H9 (cell line): ENCODE data around the gene EHBP1. TPM values are rescaled to one million over a fixed set of nuclear protein-coding genes. Genes with fewer than 3 reads are reported as not detected.

Experiments used
- DNase-seq: peaks from one replicate; pipeline ENCODE4 v3.0.0-alpha.2; 2017
- H2AFZ ChIP-seq: one replicate; pipeline ENCODE4 v1.6.1; 2013; ENCODE audit warnings: mild to moderate bottlenecking, low read length, control low read depth, moderate library complexity
- H2AK5ac ChIP-seq: 2 replicates; pipeline ENCODE4 v1.6.1; 2013; ENCODE audit warnings: low read length, control low read depth, mixed read lengths; ENCODE audit not compliant: insufficient read length
- H2BK120ac ChIP-seq: one replicate; pipeline ENCODE4 v1.6.1; 2013; ENCODE audit warnings: low read depth, mild to moderate bottlenecking, low read length, control low read depth, inconsistent platforms; ENCODE audit not compliant: poor library complexity, severe bottlenecking
- H2BK12ac ChIP-seq: 2 replicates; pipeline ENCODE4 v1.6.1; 2013; ENCODE audit warnings: low read length, control low read depth, mixed read lengths, low read depth; ENCODE audit not compliant: insufficient read length
- H2BK15ac ChIP-seq: 2 replicates; pipeline ENCODE4 v1.6.1; 2013; ENCODE audit warnings: low read depth, low read length, control low read depth
- H2BK20ac ChIP-seq: one replicate; pipeline ENCODE4 v1.6.1; 2013; ENCODE audit warnings: low read depth, mild to moderate bottlenecking, low read length, control low read depth, inconsistent platforms; ENCODE audit not compliant: poor library complexity, severe bottlenecking
- H2BK5ac ChIP-seq: 2 replicates; pipeline ENCODE4 v1.6.1; 2013; ENCODE audit warnings: low read length, control low read depth, mixed read lengths; ENCODE audit not compliant: insufficient read length
- H3K14ac ChIP-seq: 2 replicates; pipeline ENCODE4 v1.6.1; 2013; ENCODE audit warnings: low read length, control low read depth; ENCODE audit not compliant: insufficient read depth
- H3K18ac ChIP-seq: 2 replicates; pipeline ENCODE4 v1.6.1; 2013; ENCODE audit warnings: low read depth, mild to moderate bottlenecking, mixed read lengths, low read length, control low read depth; ENCODE audit not compliant: insufficient read length
- H3K23ac ChIP-seq: 2 replicates; pipeline ENCODE4 v1.6.1; 2013; ENCODE audit warnings: low read length, control low read depth, mixed read lengths, low read depth; ENCODE audit not compliant: insufficient read length
- H3K23me2 ChIP-seq: 2 replicates; pipeline ENCODE4 v1.6.1; 2013; ENCODE audit warnings: low read depth, mild to moderate bottlenecking, mixed read lengths, low read length, control low read depth; ENCODE audit not compliant: insufficient read length, poor library complexity, severe bottlenecking
- H3K27ac ChIP-seq: 2 replicates; pipeline ENCODE4 v1.5.1; 2013; ENCODE audit warnings: low read length, control low read depth, mixed read lengths, low read depth; ENCODE audit not compliant: insufficient read length
- H3K27me3 ChIP-seq: 2 replicates; pipeline ENCODE4 v1.6.1; 2013; ENCODE audit warnings: low read length, control low read depth, inconsistent platforms; ENCODE audit not compliant: insufficient read depth
- H3K4ac ChIP-seq: 2 replicates; pipeline ENCODE4 v1.6.1; 2013; ENCODE audit warnings: low read depth, mild to moderate bottlenecking, control low read depth, inconsistent platforms, low read length, moderate library complexity
- H3K4me1 ChIP-seq: 2 replicates; pipeline ENCODE4 v1.6.1; 2013; ENCODE audit warnings: low read length, control low read depth, inconsistent platforms; ENCODE audit not compliant: insufficient read depth
- H3K4me2 ChIP-seq: 2 replicates; pipeline ENCODE4 v1.6.1; 2013; ENCODE audit warnings: low read length, control low read depth, mixed read lengths; ENCODE audit not compliant: insufficient read length, insufficient read depth
- H3K56ac ChIP-seq: 2 replicates; pipeline ENCODE4 v1.6.1; 2013; ENCODE audit warnings: low read depth, mild to moderate bottlenecking, mixed read lengths, low read length, control low read depth; ENCODE audit not compliant: insufficient read length
- H3K79me1 ChIP-seq: 2 replicates; pipeline ENCODE4 v1.6.1; 2013; ENCODE audit warnings: low read depth, mild to moderate bottlenecking, moderate library complexity, low read length, control low read depth, inconsistent platforms; ENCODE audit not compliant: insufficient read depth, poor library complexity, severe bottlenecking
- H3K79me2 ChIP-seq: 2 replicates; pipeline ENCODE4 v1.6.1; 2013; ENCODE audit warnings: low read length, control low read depth, inconsistent platforms; ENCODE audit not compliant: insufficient read depth
- H3K9ac ChIP-seq: 2 replicates; pipeline ENCODE4 v1.6.1; 2013; ENCODE audit warnings: low read length, control low read depth, mixed read lengths; ENCODE audit not compliant: insufficient read length; ENCODE audit errors: extremely low read depth
- H3K9me3 ChIP-seq: one replicate; pipeline ENCODE4 v1.6.1; 2013; ENCODE audit warnings: low read depth, low read length, inconsistent platforms; ENCODE audit not compliant: control insufficient read depth
- H3T11ph ChIP-seq: one replicate; pipeline ENCODE4 v1.6.1; 2013; ENCODE audit warnings: mild to moderate bottlenecking, low read length, control low read depth, inconsistent platforms
- H4K20me1 ChIP-seq: one replicate; pipeline ENCODE4 v1.6.1; 2013; ENCODE audit not compliant: control insufficient read depth, insufficient read length, insufficient read depth
- H4K5ac ChIP-seq: 2 replicates; pipeline ENCODE4 v1.6.1; 2013; ENCODE audit warnings: low read depth, mild to moderate bottlenecking, mixed read lengths, low read length, control low read depth; ENCODE audit not compliant: insufficient read length
- H4K8ac ChIP-seq: replicated peaks from 2 replicates; pipeline ENCODE4 v1.6.1; 2013; ENCODE audit warnings: low read length, control low read depth, mixed read lengths, low read depth; ENCODE audit not compliant: insufficient read length
- H4K91ac ChIP-seq: 2 replicates; pipeline ENCODE4 v1.6.1; 2013; ENCODE audit warnings: low read depth, mild to moderate bottlenecking, moderate library complexity, mixed read lengths, low read length, control low read depth; ENCODE audit not compliant: insufficient read length
- H3K27ac Mint-ChIP-seq, 3 experiments: 2 replicates in 2 of 3; 3 replicates in 1 of 3; pipeline ENCODE4 v1.8.0; 2020 to 2021; ENCODE audit warnings: mixed read lengths in 3 of 3, mild to moderate bottlenecking in 1 of 3, moderate library complexity in 1 of 3
- H3K27me3 Mint-ChIP-seq: 2 replicates; pipeline ENCODE4 v1.8.0; 2021; ENCODE audit warnings: low read depth, mild to moderate bottlenecking, moderate library complexity, mixed read lengths
- H3K36me3 Mint-ChIP-seq, 3 experiments: 2 replicates in 2 of 3; 3 replicates in 1 of 3; pipeline ENCODE4 v1.8.0; 2020 to 2021; ENCODE audit warnings: low read depth in 3 of 3, mixed read lengths in 3 of 3; ENCODE audit not compliant: insufficient read depth in 1 of 3
- H3K4me1 Mint-ChIP-seq, 2 experiments: 2 replicates each; pipeline ENCODE4 v1.8.0; 2020; ENCODE audit warnings: mixed read lengths in 2 of 2
- H3K4me3 Mint-ChIP-seq, 2 experiments: 2 replicates in 1 of 2; 3 replicates in 1 of 2; pipeline ENCODE4 v1.8.0; 2020 to 2021; ENCODE audit warnings: mild to moderate bottlenecking in 2 of 2, mixed read lengths in 2 of 2, moderate library complexity in 1 of 2
- H3K9me3 Mint-ChIP-seq, 2 experiments: 2 replicates in 1 of 2; 3 replicates in 1 of 2; pipeline ENCODE4 v1.8.0; 2020; ENCODE audit warnings: mild to moderate bottlenecking in 2 of 2, mixed read lengths in 2 of 2, moderate library complexity in 1 of 2
- WGBS: extraction: QIAGEN DNeasy Blood & Tissue Kit; methylation state at CpG from one replicate; pipeline ENCODE4 v1.1.7; 2013; ENCODE audit warnings: missing lambda C conversion rate, low lambda C conversion rate, mixed read lengths; ENCODE audit not compliant: insufficient read length; ENCODE audit errors: extremely low coverage; 5-methylcytosine and 5-hydroxymethylcytosine counted together
- total RNA-seq: library from RNA; stranded (reverse); gene quantifications from 2 replicates; pipeline ENCODE4 v1.2.1, GENCODE V29; 2021
- TF ChIP-seq, protein P1 (sequence below): fragments of 200-600 bp; sonication (generic); conservative IDR thresholded peaks from 3 replicates; pipeline ENCODE4 v1.8.0; 2021; ENCODE audit warnings: antibody characterized with exemption, mild to moderate bottlenecking

Gene EHBP1
- total RNA-seq, 1 experiment from 2014 or later: 35.6 TPM

DNA sequence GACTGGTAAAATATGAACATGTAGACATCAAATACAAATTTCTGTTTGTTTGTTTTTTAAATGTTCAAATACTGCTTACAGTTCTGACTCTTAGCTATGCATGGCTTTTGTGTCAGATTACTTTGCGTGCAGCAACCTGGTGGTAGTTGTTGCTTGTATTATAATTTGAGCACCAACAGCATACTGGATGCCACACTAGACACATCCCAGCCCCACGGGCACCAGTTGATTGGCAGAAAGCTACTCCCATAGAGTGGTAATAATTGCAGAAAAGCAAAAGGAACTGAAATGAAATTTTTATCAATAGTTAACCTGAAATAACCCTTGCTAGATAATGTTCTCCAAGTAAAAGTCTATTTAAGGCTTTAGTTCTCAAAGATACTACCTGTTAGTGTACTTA lies 91.6 kb downstream of the EHBP1 start:
- no peak overlapping the region for H2BK5ac ChIP-seq
- no peak overlapping the region for H2BK15ac ChIP-seq
- H4K8ac ChIP-seq: no peak overlapping the region
- no peak overlapping the region for H3T11ph ChIP-seq
- no peak for DNase-seq
- no peak overlapping the region for H2BK12ac ChIP-seq
- Mint-ChIP-seq H3K4me3 (no peak overlapping the region), H3K27ac (no peak overlapping the region), H3K36me3 (no peaks in the 10 kb centered on the region), H3K4me1 (no peaks in the 10 kb centered on the region), H3K9me3 (no peaks in the 10 kb centered on the region), H3K27me3 (no peaks in the 10 kb centered on the region)
- no peaks in the 10 kb centered on the region; the same call in 1 of the 2 replicates for H3K79me2 ChIP-seq
- no peak overlapping the region for H4K5ac ChIP-seq
- no CpG with 5 or more reads among the region's 2 CpGs for WGBS
- no peak overlapping the region for H3K4me2 ChIP-seq
- H2BK20ac ChIP-seq: no peak overlapping the region
- TF ChIP-seq, protein P1, sequence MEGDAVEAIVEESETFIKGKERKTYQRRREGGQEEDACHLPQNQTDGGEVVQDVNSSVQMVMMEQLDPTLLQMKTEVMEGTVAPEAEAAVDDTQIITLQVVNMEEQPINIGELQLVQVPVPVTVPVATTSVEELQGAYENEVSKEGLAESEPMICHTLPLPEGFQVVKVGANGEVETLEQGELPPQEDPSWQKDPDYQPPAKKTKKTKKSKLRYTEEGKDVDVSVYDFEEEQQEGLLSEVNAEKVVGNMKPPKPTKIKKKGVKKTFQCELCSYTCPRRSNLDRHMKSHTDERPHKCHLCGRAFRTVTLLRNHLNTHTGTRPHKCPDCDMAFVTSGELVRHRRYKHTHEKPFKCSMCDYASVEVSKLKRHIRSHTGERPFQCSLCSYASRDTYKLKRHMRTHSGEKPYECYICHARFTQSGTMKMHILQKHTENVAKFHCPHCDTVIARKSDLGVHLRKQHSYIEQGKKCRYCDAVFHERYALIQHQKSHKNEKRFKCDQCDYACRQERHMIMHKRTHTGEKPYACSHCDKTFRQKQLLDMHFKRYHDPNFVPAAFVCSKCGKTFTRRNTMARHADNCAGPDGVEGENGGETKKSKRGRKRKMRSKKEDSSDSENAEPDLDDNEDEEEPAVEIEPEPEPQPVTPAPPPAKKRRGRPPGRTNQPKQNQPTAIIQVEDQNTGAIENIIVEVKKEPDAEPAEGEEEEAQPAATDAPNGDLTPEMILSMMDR: no peak
- no peaks in the 10 kb centered on the region for H3K4me1 ChIP-seq
- H3K9ac ChIP-seq: no peak overlapping the region
- H3K23ac ChIP-seq: no peak overlapping the region
- H4K20me1 ChIP-seq: no peaks in the 10 kb centered on the region
- no peak overlapping the region for H2AFZ ChIP-seq
- H3K56ac ChIP-seq: no peak overlapping the region
- H3K27ac ChIP-seq: no peak overlapping the region
- H3K23me2 ChIP-seq: no peaks in the 10 kb centered on the region
- H3K27me3 ChIP-seq: no peaks in the 10 kb centered on the region
- no peak overlapping the region for H3K14ac ChIP-seq
- no peak overlapping the region for H4K91ac ChIP-seq
- no peaks in the 10 kb centered on the region for H3K9me3 ChIP-seq
- no peak overlapping the region for H2BK120ac ChIP-seq
- H3K18ac ChIP-seq: no peak overlapping the region
- no peaks in the 10 kb centered on the region for H3K79me1 ChIP-seq
- no peak overlapping the region for H3K4ac ChIP-seq
- H2AK5ac ChIP-seq: no peak overlapping the region
